ENCODE results near the gene IRF6. TPM values are rescaled to one million over a fixed set of nuclear protein-coding genes. Genes with fewer than 3 reads are reported as not detected.

Gene IRF6
- polyA plus RNA-seq, 1 donor from 2014 or later, result not detected

DNA sequence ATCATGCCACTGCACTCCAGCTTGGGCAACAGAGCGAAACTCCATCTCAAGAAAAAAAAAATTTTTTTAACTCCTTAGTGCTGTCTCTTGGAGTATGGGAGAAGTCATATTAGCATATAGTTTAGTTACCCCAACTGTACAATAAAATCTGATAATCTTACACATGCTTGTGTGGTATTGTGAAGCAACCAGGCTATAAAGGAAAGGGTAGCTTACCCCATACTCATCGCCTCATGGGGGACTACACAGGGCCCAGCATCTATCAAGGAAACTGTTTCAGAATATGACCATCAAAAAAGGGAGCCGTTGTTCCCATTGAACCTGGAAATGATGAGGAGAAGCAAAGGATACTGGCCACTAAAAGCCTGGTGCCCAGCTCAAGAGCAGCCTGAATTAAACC is 53.1 kb downstream of the IRF6 start (continued):
- TF ChIP-seq EP300 (conservative IDR thresholded peaks at IDR 0.05; ENCODE audit: poor library complexity, severe bottlenecking), result no peak

DNA sequence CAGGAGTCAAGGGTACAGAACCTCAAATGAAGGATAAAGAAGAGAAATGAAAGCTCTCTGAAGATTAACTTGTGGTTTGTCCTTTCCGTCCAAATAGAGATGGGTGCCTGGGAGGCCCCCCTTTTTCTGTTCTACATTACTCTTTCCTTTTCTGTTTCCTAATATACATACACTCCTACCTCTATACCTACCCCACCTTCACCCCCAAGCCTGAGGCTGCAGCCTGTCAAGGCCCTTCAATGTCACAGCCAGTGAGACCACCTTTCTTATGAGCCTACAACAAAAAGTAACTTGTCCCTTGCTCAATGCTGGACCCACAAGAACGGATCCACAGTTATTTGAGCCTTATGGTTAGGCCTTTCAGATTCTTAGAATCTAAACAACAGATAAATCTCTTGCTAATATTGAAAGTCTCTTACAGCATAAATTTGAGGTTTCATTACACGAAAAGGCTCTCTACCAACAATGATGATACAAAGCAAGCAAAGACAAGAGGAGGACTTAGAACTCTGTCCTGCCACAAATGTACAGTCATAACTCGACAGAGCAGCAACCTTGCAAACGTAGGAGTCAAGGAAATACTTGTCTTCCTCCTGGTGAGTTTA is 54.2 kb downstream of the IRF6 start:
- Histone ChIP-seq H3K27ac (ENCODE audit: low read length) (no peak overlapping the region), H3K9me3 (ENCODE audit: low read length) (no peaks in the 10 kb centered on the region), H3K79me2 (replicated peaks; ENCODE audit: insufficient read depth, low read length) (no peaks in the 10 kb centered on the region), H3F3A (ENCODE audit: insufficient read depth, low read length, poor library complexity, severe bottlenecking) (no peaks in the 10 kb centered on the region), H3K36me3 (ENCODE audit: insufficient read depth, low read length) (no peaks in the 10 kb centered on the region), H3K9ac (ENCODE audit: low read length) (no peak overlapping the region), H3K27me3 (ENCODE audit: insufficient read depth, low read depth, low read length) (no peaks in the 10 kb centered on the region), H3K4me2 (ENCODE audit: low read length) (no peak overlapping the region), H4K20me1 (ENCODE audit: insufficient read depth) (no peaks in the 10 kb centered on the region), H2AFZ (ENCODE audit: low read depth, low read length) (no peak overlapping the region), H3K9me2 (ENCODE audit: insufficient read depth, low read length) (no peaks in the 10 kb centered on the region), H3K4me3 (ENCODE audit: low read length) (no peak overlapping the region)
- TF ChIP-seq, protein P1, sequence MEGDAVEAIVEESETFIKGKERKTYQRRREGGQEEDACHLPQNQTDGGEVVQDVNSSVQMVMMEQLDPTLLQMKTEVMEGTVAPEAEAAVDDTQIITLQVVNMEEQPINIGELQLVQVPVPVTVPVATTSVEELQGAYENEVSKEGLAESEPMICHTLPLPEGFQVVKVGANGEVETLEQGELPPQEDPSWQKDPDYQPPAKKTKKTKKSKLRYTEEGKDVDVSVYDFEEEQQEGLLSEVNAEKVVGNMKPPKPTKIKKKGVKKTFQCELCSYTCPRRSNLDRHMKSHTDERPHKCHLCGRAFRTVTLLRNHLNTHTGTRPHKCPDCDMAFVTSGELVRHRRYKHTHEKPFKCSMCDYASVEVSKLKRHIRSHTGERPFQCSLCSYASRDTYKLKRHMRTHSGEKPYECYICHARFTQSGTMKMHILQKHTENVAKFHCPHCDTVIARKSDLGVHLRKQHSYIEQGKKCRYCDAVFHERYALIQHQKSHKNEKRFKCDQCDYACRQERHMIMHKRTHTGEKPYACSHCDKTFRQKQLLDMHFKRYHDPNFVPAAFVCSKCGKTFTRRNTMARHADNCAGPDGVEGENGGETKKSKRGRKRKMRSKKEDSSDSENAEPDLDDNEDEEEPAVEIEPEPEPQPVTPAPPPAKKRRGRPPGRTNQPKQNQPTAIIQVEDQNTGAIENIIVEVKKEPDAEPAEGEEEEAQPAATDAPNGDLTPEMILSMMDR (IDR thresholded peaks at IDR 0.05; ENCODE audit: poor library complexity, severe bottlenecking), result no peak
- TF ChIP-seq, protein P2, sequence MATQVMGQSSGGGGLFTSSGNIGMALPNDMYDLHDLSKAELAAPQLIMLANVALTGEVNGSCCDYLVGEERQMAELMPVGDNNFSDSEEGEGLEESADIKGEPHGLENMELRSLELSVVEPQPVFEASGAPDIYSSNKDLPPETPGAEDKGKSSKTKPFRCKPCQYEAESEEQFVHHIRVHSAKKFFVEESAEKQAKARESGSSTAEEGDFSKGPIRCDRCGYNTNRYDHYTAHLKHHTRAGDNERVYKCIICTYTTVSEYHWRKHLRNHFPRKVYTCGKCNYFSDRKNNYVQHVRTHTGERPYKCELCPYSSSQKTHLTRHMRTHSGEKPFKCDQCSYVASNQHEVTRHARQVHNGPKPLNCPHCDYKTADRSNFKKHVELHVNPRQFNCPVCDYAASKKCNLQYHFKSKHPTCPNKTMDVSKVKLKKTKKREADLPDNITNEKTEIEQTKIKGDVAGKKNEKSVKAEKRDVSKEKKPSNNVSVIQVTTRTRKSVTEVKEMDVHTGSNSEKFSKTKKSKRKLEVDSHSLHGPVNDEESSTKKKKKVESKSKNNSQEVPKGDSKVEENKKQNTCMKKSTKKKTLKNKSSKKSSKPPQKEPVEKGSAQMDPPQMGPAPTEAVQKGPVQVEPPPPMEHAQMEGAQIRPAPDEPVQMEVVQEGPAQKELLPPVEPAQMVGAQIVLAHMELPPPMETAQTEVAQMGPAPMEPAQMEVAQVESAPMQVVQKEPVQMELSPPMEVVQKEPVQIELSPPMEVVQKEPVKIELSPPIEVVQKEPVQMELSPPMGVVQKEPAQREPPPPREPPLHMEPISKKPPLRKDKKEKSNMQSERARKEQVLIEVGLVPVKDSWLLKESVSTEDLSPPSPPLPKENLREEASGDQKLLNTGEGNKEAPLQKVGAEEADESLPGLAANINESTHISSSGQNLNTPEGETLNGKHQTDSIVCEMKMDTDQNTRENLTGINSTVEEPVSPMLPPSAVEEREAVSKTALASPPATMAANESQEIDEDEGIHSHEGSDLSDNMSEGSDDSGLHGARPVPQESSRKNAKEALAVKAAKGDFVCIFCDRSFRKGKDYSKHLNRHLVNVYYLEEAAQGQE (IDR thresholded peaks at IDR 0.05; ENCODE audit: borderline replicate concordance), result no peak
- TF ChIP-seq MXI1 (conservative IDR thresholded peaks at IDR 0.05; ENCODE audit: poor library complexity, severe bottlenecking), result no peak
- no peak for TF ChIP-seq POLR2AphosphoS5 (IDR thresholded peaks at IDR 0.05)
- no peak for TF ChIP-seq EP300 (conservative IDR thresholded peaks at IDR 0.05; ENCODE audit: poor library complexity, severe bottlenecking)
- TF ChIP-seq RAD21 (conservative IDR thresholded peaks at IDR 0.05), result no peak
- TF ChIP-seq EZH2 (IDR thresholded peaks at IDR 0.05; ENCODE audit: borderline replicate concordance, insufficient read depth, low read length, poor library complexity, severe bottlenecking), result no peak
- TF ChIP-seq TAF1 (IDR thresholded peaks at IDR 0.05; ENCODE audit: low read depth), result no peak

DNA sequence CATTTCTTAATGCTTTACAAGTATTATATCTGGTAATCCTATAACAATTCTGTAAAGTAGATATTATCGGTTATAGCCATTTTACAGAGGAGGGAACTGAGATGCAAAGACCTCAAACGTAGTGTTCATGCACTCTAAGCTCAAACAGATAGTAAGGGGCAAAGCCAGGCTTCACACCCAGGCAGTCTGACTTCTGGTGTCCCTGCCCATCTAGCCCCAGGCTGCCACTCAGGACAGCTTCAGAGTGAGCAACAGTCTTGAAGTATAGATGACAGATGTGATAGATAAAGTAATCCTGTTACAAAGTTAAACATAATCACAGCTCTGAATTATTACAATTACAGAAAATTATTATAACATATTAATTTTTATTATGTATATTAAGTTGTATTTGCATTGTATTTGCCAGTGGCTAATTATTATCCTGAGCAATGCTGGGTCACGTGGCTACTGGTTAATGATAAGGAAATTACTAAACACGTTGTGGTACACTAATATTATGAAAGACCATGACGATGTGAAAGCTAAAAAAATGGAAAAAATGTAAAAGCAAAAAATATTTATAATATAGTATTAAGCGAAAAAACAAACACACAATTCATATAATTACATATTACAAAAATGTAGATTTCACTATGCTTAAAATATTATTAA is 56.1 kb downstream of the IRF6 start:
- H3K9me2 ChIP-seq (ENCODE audit: insufficient read depth, low read length), result no peaks in the 10 kb centered on the region
- no peaks in the 10 kb centered on the region for H4K20me1 ChIP-seq (ENCODE audit: insufficient read depth)
- no peak overlapping the region for H3K27ac ChIP-seq (ENCODE audit: low read length)
- H3K9me3 ChIP-seq (ENCODE audit: low read length), result no peaks in the 10 kb centered on the region
- no peaks in the 10 kb centered on the region for H3K36me3 ChIP-seq (ENCODE audit: insufficient read depth, low read length)
- H3K9ac ChIP-seq (ENCODE audit: low read length), result no peak overlapping the region
- no peak overlapping the region for H3K4me3 ChIP-seq (ENCODE audit: low read length)
- no peak overlapping the region for H3K4me2 ChIP-seq (ENCODE audit: low read length)
- no peaks in the 10 kb centered on the region for H3F3A ChIP-seq (ENCODE audit: insufficient read depth, low read length, poor library complexity, severe bottlenecking)
- no peaks in the 10 kb centered on the region for H3K79me2 ChIP-seq (replicated peaks; ENCODE audit: insufficient read depth, low read length)
- no peak overlapping the region for H2AFZ ChIP-seq (ENCODE audit: low read depth, low read length)
- TF ChIP-seq EP300 (conservative IDR thresholded peaks at IDR 0.05; ENCODE audit: poor library complexity, severe bottlenecking) (no peak), POLR2AphosphoS5 (IDR thresholded peaks at IDR 0.05) (no peak), SMC3 (conservative IDR thresholded peaks at IDR 0.05; ENCODE audit: poor library complexity) (no peak), RAD21 (conservative IDR thresholded peaks at IDR 0.05) (no peak), TAF1 (IDR thresholded peaks at IDR 0.05; ENCODE audit: low read depth) (no peak)
- TF ChIP-seq, protein P1 (IDR thresholded peaks at IDR 0.05; ENCODE audit: poor library complexity, severe bottlenecking), result no peak
- TF ChIP-seq, protein P2 (IDR thresholded peaks at IDR 0.05; ENCODE audit: borderline replicate concordance), result no peak
- H3K27me3 ChIP-seq (ENCODE audit: insufficient read depth, low read depth, low read length), result no peaks in the 10 kb centered on the region
